Measurements from ENCODE around the gene NOX3. TPM values are rescaled to one million over a fixed set of nuclear protein-coding genes. Genes with fewer than 3 reads are reported as not detected.

NOX3 gene, protein sequence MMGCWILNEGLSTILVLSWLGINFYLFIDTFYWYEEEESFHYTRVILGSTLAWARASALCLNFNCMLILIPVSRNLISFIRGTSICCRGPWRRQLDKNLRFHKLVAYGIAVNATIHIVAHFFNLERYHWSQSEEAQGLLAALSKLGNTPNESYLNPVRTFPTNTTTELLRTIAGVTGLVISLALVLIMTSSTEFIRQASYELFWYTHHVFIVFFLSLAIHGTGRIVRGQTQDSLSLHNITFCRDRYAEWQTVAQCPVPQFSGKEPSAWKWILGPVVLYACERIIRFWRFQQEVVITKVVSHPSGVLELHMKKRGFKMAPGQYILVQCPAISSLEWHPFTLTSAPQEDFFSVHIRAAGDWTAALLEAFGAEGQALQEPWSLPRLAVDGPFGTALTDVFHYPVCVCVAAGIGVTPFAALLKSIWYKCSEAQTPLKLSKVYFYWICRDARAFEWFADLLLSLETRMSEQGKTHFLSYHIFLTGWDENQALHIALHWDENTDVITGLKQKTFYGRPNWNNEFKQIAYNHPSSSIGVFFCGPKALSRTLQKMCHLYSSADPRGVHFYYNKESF
- not detected in 5 replicates for total RNA-seq (2022; extraction: Qiagen RNA extraction)

DNA sequence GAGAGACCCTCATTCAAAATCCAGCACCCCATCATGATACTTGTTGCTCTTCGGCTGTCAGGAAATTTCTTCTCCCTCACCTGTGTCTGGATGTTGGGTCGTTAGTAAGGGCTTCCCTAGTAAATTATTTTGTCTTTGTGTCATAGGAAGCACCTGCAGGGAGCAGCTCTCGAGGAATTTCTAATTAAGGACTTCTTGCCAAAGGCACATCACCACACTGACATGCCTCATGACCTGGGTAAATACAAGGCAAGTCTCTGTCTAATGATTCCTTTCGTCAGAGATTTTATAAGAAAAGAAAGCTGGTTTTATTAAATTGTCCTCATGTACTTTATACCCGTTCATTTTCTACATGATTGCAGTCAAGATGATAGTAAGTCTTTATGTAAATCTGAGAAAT lies at the start of gene NOX3:
Gene NOX3, minus strand, starts transcription at position 74 of the 400 bp plus-strand sequence. Its CDS starts 39 bp downstream, at position 35.

Other genes starting within 250 kb of the NOX3 start
- gene CLDN20, start 191.8 kb downstream of the NOX3 start, total RNA-seq (2022; extraction: Qiagen RNA extraction), result not detected in 5 replicates
- gene TFB1M, start 141.4 kb downstream of the NOX3 start, total RNA-seq (2022; extraction: Qiagen RNA extraction), result 6.8 to 9.9 TPM (median 7.7 TPM) in 5 replicates